HepG2 (cell line): ENCODE results near the gene LIMS2. TPM values are rescaled to one million over a fixed set of nuclear protein-coding genes. Genes with fewer than 3 reads are reported as not detected.
A peak's percentile ranks its signal among the peaks of the same experiment; 100 is the strongest.

Source experiments
- CBX1 ChIP-seq: IDR thresholded peaks from one replicate; pipeline ENCODE4 v1.6.1; 2016; ENCODE audit warnings: antibody characterized with exemption, low read depth
- CBX5 ChIP-seq: sonication (generic); formaldehyde crosslinking; IDR thresholded peaks from 2 replicates; pipeline ENCODE4 v1.4.0; 2020; ENCODE audit warnings: missing genetic modification reagents, borderline replicate concordance
- CEBPG ChIP-seq: IDR thresholded peaks from 2 replicates; pipeline ENCODE4 v1.6.1; 2016
- CENPT ChIP-seq: sonication (generic); formaldehyde crosslinking; IDR thresholded peaks from 2 replicates; pipeline ENCODE4 v1.8.0; 2022; ENCODE audit warnings: low read depth, mild to moderate bottlenecking, moderate library complexity, missing genetic modification reagents
- GZF1 ChIP-seq: sonication (generic); formaldehyde crosslinking; IDR thresholded peaks from 2 replicates; pipeline ENCODE4 v1.5.1; 2020; ENCODE audit warnings: mild to moderate bottlenecking, missing genetic modification reagents
- MAFG ChIP-seq: sonication (generic); formaldehyde crosslinking; IDR thresholded peaks from 2 replicates; pipeline ENCODE4 v1.5.1; 2020; ENCODE audit warnings: mild to moderate bottlenecking, missing genetic modification reagents
- PRDM10 ChIP-seq: sonication (generic); formaldehyde crosslinking; IDR thresholded peaks from 2 replicates; pipeline ENCODE4 v1.4.0; 2020; ENCODE audit warnings: low read depth, missing genetic modification reagents
- SRY ChIP-seq: sonication (generic); formaldehyde crosslinking; IDR thresholded peaks from 2 replicates; pipeline ENCODE4 v1.8.0; 2022; ENCODE audit warnings: mild to moderate bottlenecking, missing genetic modification reagents
- TSC22D2 ChIP-seq: sonication (generic); formaldehyde crosslinking; IDR thresholded peaks from 2 replicates; pipeline ENCODE4 v1.5.1; 2020; ENCODE audit warnings: missing genetic modification reagents, mild to moderate bottlenecking, borderline replicate concordance
- ZEB1 ChIP-seq: IDR thresholded peaks from 2 replicates; pipeline ENCODE4 v1.6.1; 2012; ENCODE audit warnings: mild to moderate bottlenecking, low read depth, inconsistent platforms; ENCODE audit not compliant: insufficient replicate concordance
- ZFP41 ChIP-seq: sonication (generic); formaldehyde crosslinking; IDR thresholded peaks from 2 replicates; pipeline ENCODE4 v1.4.0; 2020; ENCODE audit warnings: mild to moderate bottlenecking, missing genetic modification reagents, borderline replicate concordance
- ZFP90 ChIP-seq: sonication (generic); formaldehyde crosslinking; IDR thresholded peaks from 2 replicates; pipeline ENCODE4 v1.8.0; 2022; ENCODE audit warnings: missing genetic modification reagents, mild to moderate bottlenecking, inconsistent platforms, borderline replicate concordance
- ZFX ChIP-seq: sonication (generic); formaldehyde crosslinking; IDR thresholded peaks from 2 replicates; pipeline ENCODE4 v1.4.0; 2020; ENCODE audit warnings: mild to moderate bottlenecking, low read depth, missing genetic modification reagents, moderate library complexity
- ZNF142 ChIP-seq: sonication (generic); formaldehyde crosslinking; IDR thresholded peaks from 2 replicates; pipeline ENCODE4 v1.4.0; 2020; ENCODE audit warnings: missing genetic modification reagents
- ZNF17 ChIP-seq: sonication (generic); formaldehyde crosslinking; IDR thresholded peaks from 2 replicates; pipeline ENCODE4 v1.5.0; 2020; ENCODE audit warnings: mild to moderate bottlenecking, missing genetic modification reagents
- ZNF225 ChIP-seq: sonication (generic); formaldehyde crosslinking; IDR thresholded peaks from 2 replicates; pipeline ENCODE4 v1.4.0; 2020; ENCODE audit warnings: mild to moderate bottlenecking, missing genetic modification reagents
- ZNF280B ChIP-seq: sonication (generic); formaldehyde crosslinking; IDR thresholded peaks from 2 replicates; pipeline ENCODE4 v1.5.0; 2020; ENCODE audit warnings: missing genetic modification reagents, mild to moderate bottlenecking, borderline replicate concordance
- ZNF34 ChIP-seq: sonication (generic); formaldehyde crosslinking; IDR thresholded peaks from 2 replicates; pipeline ENCODE4 v1.4.0; 2020; ENCODE audit warnings: mild to moderate bottlenecking, missing genetic modification reagents, borderline replicate concordance
- ZNF484 ChIP-seq: sonication (generic); formaldehyde crosslinking; IDR thresholded peaks from 2 replicates; pipeline ENCODE4 v1.5.1; 2020; ENCODE audit warnings: mild to moderate bottlenecking, low read depth, missing genetic modification reagents, borderline replicate concordance
- polyA plus RNA-seq, 8 experiments: library from polyadenylated mRNA; depleted of rRNA in 3 of 8; stranded (reverse) in 7 of 8; unstranded in 1 of 8; fragments of >200 nt; fragmentation: Illumina TruSeq in 4 of 8; extraction: Trizol in 4 of 8; gene quantifications; 2 replicates each; pipeline versions ENCODE4 v1.2.1 to v1.2.3, GENCODE V29; 2011 to 2016; ENCODE audit warnings: low read depth in 4 of 8, missing spikeins in 1 of 8, mixed read lengths in 1 of 8; ENCODE audit not compliant: insufficient read depth in 1 of 8
- total RNA-seq, 5 experiments: library from RNA; depleted of rRNA; stranded (reverse); fragments of >200 nt; fragmentation: Illumina TruSeq; extraction: Trizol; gene quantifications; 2 replicates each; pipeline ENCODE4 v1.2.3, GENCODE V29; 2016; ENCODE audit warnings: low read depth in 1 of 5

The LIMS2 gene
- total and polyA plus RNA-seq, 2 of the 13 experiments (the other 11 are each of a cell fraction or from before 2014, with no cell fraction given), result 1.0 to 1.9 TPM

- TF ChIP-seq ZNF142 (CRISPR knock-in tag), result no peak
- no peak for TF ChIP-seq ZNF34 (CRISPR knock-in tag)
- no peak for TF ChIP-seq ZNF225 (CRISPR knock-in tag)
- TF ChIP-seq ZNF484 (CRISPR knock-in tag), result no peak
- TF ChIP-seq ZNF17 (CRISPR knock-in tag), result no peak
- TF ChIP-seq CENPT, result no peak
- TF ChIP-seq ZFP41 (CRISPR knock-in tag), result no peak
- 0 out of 2 replicates have a peak, but pooled peaks have one; percentile 48 for TF ChIP-seq TSC22D2 (CRISPR knock-in tag)
- peak; percentile 41; the same call in 1 of the 2 replicates for TF ChIP-seq CBX5 (CRISPR knock-in tag)
- no peak for TF ChIP-seq GZF1 (CRISPR knock-in tag)
- TF ChIP-seq ZFP90 (CRISPR knock-in tag), result no peak
- no peak for TF ChIP-seq ZEB1
- peak; percentile 71 for TF ChIP-seq CEBPG (CRISPR knock-in tag)
- no peak for TF ChIP-seq SRY
- TF ChIP-seq ZNF280B (CRISPR knock-in tag), result peak; percentile 25; the same call in 1 of the 2 replicates
- TF ChIP-seq CBX1, result peak; percentile 68
- TF ChIP-seq ZFX (CRISPR knock-in tag), result peak; percentile 73
- no peak for TF ChIP-seq PRDM10
- no peak for TF ChIP-seq MAFG (CRISPR knock-in tag)
Observed at GRCh38 chr2:127591221-127591923, 84.0 kb downstream of the LIMS2 start (continued).
